GM18868 (cell line): ENCODE results near the gene SPECC1.
"Not testable (repeated sequence)": the region's sequence is repeated elsewhere in the genome, so short reads cannot be mapped to it uniquely, and the experiment has no call there.

Experiments used
- ATAC-seq: cut with Tn5 transposase; IDR thresholded peaks from one replicate; pipeline ENCODE4 v1.9.1; 2021; ENCODE audit warnings: mild to moderate bottlenecking, moderate library complexity; ENCODE audit not compliant: unreplicated experiment

Gene SPECC1, protein sequence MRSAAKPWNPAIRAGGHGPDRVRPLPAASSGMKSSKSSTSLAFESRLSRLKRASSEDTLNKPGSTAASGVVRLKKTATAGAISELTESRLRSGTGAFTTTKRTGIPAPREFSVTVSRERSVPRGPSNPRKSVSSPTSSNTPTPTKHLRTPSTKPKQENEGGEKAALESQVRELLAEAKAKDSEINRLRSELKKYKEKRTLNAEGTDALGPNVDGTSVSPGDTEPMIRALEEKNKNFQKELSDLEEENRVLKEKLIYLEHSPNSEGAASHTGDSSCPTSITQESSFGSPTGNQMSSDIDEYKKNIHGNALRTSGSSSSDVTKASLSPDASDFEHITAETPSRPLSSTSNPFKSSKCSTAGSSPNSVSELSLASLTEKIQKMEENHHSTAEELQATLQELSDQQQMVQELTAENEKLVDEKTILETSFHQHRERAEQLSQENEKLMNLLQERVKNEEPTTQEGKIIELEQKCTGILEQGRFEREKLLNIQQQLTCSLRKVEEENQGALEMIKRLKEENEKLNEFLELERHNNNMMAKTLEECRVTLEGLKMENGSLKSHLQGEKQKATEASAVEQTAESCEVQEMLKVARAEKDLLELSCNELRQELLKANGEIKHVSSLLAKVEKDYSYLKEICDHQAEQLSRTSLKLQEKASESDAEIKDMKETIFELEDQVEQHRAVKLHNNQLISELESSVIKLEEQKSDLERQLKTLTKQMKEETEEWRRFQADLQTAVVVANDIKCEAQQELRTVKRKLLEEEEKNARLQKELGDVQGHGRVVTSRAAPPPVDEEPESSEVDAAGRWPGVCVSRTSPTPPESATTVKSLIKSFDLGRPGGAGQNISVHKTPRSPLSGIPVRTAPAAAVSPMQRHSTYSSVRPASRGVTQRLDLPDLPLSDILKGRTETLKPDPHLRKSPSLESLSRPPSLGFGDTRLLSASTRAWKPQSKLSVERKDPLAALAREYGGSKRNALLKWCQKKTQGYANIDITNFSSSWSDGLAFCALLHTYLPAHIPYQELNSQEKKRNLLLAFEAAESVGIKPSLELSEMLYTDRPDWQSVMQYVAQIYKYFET

DNA sequence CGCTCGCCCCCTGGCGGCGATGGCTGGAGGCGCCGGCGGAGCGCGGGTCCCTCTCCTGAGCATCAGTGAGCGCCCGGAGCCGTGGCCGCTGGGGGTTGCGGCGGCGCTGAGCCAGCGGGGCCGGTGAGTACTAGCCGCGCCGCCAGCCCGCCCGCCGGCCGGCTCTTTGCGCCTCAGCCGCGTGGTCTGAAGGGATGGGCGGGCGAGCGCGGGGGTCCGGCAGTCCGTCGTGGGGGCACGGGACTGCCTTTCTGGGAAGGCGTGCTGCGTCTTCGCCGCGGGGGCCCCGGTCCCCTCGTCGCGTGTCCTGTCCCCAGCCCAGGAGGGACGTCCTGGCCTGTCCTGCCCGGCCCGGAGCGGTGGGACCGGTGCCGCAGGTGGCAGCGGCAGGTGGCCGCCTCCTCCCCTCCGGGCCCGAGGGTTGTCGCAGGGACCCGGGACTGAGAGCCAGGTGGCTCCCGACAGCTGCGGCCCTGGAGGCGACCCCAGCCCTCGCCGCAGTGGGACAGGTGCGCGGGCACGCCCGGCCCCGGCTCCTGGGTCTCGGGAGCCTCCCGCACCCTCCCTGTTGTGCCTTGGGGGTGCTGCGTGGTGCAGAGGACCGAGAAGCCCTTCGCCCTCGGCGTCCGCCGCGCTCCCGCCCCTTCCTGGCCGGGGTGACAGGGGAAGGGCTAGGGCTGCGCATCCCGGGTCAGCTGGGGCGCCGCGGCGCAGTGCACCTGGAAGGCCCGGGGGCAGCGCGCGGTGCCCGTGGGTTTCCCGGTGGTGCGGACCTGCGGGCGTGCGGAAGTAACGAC, at the start of gene SPECC1:
Gene SPECC1, plus strand, starts transcription at position 58 of the 797 bp plus-strand sequence. CDS start 87,293 bp downstream, outside the sequence.
- ATAC-seq = peak; percentile 94

DNA sequence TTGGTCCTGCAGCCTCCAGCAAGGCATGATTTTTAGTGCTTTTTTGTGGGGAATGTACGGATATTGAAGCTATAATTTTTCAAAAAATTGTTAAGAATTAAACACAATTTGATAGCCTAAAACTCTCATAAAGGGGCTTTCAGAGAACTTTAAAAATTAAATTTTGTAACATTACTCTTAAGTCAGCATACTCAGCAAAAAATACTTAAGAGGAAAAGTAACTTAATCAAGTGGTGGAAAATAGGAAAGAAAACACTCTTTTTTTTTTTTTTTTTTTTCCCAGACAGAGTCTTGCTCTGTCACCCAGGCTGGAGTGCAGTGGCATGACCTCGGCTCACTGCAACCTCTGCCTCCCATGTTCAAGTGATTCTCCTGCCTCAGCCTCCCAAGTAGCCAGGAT, 46.2 kb upstream of the SPECC1 start:
- not testable (repeated sequence) for ATAC-seq

DNA sequence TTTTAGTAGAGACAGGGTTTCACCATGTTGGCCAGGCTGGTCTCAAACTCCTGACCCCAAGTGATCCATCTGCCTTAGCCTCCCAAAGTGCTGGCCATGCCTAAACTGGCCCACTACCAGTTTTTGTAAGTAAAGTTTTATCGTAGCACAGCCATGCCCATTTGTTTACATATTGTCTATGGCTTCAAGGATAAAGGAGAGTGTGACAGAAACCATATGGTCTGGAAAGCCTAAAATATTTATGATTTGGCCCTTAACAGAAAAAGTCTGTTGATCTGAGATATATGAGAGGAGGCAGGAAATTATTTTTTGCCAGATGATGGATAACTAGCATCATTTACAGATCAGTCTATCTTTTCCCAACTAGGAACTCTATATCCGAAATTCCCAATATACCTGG, 36.0 kb upstream of the SPECC1 start:
- no peak for ATAC-seq

DNA sequence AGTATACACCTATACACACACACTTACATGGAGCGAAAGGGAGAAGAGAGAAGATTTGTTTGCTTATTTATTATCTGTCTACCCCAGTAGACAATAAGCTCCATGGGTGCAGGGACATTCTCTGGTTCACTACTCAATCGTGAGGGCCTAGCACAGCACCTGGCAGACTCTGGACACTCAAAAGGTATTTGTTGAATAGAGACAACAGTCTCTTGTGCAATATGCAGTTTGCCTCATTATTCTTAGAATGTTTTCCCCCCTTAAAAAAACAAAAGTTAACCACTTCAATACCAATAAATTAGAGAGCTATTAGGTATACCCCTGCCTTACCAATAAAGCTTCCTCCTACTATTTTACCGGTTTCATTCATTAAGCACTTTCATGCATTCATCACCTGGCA, 33.6 kb upstream of the SPECC1 start:
- no peak for ATAC-seq

DNA sequence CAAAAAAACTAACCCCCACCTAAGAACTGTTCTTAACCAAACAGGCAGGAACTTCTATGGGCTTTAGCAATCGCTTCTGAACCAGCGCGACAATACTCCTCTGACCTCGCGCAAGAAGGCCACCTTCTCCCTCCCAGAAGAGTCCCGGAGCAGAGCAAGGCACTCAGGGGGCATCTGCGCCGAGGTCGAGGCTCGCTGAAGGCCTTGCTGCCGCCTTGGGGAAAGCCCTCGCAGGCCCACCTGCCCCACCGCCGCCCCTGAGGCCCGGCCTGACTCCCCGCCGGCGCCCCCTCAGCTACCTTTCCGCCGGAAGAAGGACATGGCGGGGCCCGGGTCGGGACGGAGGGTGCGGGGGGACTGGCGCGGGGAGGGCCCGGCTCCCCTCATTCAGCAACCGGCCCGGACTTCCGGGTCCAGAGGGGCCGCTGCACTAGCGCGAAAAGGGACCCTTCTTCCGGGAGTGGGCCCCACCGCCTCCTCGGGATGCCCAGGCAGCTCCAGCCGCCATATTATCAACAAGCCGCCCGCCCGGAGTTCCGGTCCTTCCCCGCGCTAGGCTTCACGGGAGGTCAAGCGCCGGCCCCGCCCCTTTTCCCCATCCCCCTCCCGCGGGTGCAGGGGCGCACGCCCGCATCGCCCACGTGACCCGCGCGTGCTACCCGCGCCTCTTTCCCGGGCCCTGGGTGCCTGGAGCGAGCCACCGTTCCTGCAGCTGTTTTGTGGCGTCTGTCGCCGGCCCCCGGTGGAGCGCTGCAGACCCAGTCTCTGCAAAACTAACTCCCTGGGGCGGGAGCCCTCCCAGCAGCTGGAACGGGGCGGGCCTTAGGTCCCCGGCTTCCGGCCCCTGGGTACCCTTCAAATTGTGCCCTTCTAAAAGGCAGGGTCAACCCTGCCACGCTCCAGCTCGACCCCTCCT, 31.6 kb upstream of the SPECC1 start, which contains the start of gene AKAP10:
Gene AKAP10, minus strand, starts transcription at position 536 of the 916 bp plus-strand sequence. Its CDS starts 149 bp downstream, at position 387.
- ATAC-seq = peak; percentile 76

DNA sequence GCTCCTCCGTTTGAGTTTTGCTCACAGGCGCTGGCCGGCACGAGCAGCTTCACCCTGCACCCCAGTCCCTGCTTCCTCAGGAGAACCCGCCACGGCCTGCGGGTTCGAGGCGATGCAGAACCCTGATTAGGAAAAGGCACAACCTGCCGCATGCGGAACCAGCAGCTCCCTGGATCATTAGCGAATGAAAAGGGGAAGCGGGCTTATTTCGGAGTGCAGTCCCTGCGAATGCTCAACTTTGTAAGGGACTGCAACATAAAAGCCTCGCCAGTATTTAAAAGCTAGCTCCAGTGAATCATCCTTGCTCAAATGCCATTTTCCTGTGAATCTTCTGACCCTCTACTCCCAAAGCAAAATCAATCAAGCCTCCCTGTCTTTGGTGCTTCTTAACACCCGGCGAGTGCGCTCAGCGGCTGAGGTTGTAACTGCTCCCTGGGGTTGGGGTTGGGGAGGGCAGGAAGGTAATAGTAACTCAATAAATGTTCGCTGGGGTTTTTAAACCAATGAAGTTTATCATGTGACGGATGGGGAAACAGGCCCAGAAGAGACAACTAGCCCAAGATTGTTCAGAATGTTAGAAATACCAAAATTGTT, 30.9 kb upstream of the SPECC1 start:
- peak; percentile 30 for ATAC-seq

DNA sequence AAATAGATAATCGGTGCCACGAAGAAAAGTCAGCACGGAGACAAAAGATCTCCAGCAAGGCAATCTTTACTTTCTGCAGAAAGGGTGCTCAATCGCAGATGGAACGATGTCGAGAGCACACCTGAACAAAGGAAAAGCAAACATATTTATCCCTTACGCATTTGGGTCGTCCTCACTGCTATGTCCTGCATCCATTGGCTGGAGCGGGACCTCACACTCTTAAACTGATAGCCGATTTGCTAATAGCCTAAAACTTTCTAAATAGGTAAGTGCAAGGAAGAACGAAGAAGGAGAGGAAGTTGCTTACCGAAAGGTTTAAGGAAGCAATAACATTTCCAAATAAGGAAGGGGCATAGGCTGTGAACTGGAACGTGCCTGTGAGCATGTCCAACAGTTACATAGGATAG, 30.4 kb upstream of the SPECC1 start:
- ATAC-seq = no peak

DNA sequence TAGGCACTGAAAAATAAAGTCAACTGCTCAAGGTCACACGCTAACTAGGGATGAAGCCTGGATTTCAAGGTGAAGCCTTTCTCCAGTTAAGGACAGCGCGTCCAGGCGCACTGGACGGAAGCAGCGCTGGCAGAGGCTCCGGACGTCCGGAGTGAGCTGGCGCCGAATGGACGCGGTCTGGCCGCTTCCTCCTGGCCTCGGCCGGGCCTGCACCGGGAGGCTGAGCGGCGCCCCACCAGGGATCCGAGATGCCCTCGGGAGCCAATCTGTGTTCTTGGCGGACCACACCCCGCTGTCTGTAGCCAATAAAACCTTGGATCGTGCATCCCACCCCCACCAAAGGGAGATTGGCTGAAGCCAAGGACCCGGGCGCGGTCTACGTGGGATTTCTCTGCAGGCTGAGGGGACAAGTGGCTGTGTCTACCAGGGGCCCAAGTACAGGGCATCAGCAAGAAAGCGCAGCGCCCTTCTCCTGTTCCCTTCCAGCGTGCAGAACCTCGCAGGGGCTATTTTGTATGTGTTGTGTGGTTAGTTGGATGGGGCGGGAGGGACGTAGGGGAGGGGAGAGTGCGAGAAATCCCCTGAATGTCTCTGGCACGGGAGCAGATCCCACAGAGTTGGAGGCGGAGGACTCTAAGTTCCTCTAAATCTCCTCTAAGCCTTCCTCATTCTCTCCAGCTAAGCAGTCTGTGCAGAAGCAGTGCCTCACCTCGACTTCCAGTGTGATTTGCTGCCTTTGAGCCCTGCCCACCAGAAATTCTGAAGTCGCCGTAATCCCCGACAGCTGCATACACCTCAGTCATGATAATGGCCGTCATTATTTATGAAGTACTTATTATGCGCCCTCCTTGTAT, 29.0 kb upstream of the SPECC1 start:
- no peak for ATAC-seq

DNA sequence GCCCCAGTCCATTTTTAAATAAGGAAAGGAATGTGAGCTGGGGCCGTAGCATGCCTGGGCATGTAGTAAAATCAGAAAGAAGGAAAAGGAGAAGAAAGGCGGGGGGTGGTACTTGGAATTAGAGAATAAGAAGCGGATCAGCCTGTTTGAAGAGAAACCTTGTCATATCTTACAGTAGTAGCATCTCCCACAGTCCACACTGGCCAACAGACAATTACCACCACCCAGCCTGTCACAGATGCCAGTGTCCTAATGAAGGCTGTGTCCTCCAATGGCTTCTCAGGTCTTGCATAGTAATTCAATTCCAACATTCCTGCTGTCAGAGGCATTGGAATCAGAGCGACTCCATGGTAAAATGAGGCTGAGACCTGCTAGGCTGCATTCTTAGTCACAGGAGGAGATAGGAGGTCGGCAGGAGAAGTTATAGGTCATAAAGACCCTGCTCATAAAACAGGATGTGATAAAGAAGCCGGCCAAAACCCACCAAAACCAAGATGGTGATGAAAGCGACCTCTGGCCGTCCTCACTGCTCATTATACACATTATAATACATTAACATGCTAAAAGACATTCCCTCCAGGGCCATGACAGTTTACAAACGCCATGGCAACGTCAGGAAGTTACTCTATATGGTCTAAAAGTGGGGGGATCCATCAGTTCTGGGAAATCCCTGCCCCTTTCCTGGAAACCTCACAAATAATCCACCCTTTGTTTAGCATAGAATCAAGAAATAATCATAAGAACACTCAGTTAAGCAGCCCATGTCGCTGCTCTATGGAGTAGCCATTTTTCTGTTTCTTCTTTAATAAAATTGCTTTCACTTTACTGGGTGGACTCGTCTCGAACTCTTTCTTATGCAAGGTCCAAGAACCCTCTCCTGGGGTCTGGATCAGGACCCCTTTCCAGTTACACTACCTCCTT, 22.0 kb upstream of the SPECC1 start:
- no peak for ATAC-seq

DNA sequence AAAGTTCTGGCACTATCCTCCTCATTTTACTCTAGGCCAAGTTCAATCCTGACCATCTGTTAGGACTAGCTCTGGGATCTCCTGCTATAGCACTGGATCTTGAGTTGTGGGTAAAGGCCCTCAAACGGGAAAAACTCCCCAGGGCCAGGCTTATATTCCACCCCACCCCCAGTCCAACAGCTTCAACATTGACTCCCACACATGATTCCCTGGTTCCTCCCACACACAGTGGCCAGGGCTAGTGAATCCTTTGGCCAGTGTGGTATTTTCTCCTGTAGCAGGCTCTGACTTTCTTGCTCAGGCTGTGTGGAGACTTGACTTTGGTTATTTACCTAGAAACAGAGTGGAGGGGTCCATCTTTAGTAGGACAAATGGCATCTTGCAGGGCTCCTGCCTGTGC, 21.3 kb upstream of the SPECC1 start:
- ATAC-seq = no peak

DNA sequence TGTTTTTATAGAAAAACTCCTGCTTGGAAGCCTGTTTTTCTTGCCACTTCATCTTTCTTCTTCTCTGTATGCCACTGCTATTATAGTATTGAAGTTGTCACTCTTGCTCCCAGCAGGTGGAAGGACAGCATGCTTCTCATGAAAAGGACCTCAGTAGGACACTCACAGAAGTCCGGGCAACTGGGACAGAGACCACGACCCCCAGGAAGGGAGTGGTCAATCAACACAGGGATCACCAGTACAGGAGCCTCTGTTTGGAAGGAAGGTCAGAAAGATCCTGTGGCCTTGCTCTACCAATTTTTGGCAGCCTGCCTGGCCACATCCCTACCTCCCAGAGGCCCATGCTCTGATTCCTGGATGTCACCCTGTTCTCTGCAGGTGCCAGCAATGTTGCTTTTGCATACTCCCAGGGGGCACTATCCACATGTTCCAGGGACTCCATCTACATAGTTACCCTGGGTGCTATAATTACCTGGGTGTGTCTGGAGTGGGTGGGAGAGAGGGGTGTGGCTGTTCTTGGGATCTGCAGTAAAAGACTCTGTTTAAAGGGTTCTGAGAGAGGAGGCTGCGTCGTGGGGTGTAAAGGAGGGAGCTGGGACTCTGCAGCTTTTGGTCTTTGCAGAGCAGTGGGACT, 17.8 kb upstream of the SPECC1 start:
- no peak for ATAC-seq

DNA sequence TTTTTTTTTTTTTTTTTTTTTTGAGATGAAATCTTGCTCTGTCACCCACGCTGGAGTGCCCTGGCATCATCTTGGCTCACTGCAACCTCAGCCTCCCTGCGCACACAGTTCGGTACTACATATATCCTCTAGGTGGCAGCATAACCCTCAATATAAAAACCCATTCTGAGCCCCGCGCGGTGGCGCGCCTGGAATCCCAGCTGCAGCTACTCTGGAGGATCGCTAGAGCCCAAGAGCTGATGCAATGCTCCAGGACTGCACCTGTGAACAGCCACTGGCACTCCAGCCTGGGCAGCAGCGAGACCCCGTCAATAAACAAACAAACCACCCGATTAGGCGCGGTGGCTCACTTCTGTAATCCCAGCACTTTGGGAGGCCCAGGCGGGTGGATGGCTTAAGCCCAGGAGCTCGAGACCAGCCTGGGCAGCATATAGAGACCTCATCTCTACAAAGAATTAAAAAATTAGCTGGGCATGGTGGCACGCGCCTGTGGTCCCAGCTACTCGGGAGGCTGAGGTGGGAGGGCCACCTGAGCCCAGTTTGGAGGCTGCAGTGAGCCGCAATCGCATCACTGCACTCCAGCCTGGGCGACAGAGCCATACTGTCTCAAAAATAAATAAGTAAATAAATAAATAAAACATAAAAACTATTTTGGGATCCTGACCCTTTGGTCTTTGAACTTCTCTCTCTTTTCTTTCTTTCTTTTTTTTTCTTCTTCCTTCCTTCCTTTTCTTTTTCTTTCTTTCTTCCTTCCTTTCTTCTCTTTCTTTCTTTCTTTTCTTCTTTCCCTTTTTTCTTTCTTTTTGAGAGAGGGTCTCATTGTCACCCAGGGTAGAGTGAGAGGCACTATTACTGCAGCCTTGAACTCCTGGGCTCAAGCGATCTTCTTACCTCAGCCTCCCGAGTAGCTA, 16.1 kb upstream of the SPECC1 start:
- peak; percentile 90 for ATAC-seq

DNA sequence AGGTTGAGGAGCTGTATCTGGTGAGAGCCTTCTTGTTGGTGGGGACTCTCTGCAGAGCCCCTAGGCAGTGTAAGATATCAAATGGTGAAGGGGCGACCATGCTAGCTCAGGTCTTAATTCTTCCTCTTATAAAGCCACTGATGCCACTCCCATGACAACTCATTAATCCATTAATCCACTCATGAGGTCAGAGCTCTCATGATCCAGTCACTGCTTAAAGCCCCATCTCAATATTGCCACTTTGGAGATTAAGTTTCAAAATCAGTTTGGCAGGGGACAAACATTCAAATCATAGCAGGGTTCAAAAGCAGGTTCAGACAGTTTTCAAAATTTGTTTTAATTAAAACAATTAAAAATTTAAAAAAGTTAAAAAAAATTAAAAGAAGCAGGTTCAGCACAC, 13.1 kb upstream of the SPECC1 start:
- no peak for ATAC-seq

DNA sequence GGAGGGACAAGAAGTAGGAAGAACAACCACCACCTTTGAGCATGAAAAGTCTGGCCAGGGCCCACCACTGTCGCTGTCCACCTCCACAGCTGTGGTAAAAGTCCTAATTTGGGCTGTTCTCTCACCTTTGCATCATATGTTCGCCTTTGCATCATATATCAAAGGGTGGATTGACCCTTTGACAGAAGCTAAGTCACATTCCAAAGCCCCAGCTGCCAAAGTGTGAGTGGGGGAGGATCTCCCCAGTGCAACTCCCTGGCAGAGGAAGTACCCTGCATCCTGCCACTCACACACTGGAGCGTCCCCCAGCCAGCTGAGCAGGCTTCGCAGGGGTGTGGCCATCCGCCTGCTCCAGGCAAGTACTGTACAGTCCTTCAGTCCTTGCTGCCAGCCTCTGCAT, 12.7 kb upstream of the SPECC1 start:
- ATAC-seq = no peak

DNA sequence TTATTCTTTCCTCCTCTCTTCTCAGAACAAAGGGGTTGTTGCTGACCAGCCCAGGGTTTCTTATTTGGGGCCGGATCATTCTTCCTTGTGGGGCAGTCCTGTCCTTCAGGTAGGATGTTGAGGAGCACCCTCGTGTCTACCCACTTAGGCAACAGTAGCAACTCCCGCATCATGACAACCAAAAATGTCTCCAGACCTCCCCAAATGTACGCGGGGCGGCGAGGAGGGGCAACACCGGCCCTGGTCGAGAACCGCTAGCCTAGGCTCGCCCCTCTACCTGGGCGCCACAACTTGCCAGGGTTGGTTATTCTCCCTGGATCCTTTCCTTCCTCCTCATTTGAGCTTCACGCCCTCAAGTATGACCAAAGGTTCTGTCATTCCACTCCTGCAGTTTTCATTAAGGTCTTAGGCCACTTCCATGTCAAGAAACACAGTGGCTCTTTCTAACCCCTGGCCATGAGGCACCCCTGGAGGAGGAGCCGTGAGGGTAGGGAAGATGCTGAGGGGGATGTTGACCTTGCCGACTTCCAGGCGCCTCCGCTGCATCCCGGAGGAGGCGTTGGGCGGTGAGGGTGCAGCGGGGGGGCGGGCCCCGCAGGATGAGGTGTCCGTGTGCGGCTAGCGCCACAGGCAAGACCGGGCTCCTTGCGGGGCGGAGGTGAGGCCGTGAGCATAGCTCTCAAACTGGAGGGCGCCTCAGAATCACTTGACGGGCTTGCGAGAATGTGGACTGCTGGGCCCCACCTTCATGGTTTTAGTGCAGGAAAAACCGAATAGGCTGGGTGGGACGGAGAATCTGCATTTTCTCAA, 712 bp upstream of the SPECC1 start:
- ATAC-seq = peak; percentile 25
